ENCODE data around the gene OR5B21. TPM values are rescaled to one million over a fixed set of nuclear protein-coding genes. Genes with fewer than 3 reads are reported as not detected.

The OR5B21 gene
- total RNA-seq, 1 experiment from 2014 or later: not detected

- Mint-ChIP-seq H3K9me3 (no peaks in the 10 kb centered on the region), H3K27me3 (ENCODE audit: low read depth) (peaks cover 3% of the 10 kb centered on the region; the same call in 1 of the 2 replicates), H3K27ac (0 out of 7 replicates have a peak overlapping the region, but pooled peaks of 1 of the 3 experiments have one; percentile 24), H3K4me3 (peak overlapping the region; percentile 45 to 50; a peak in 4 of 5 replicates), H3K4me1 (peaks cover 9% of the 10 kb centered on the region in 2 experiments), H3K36me3 (ENCODE audit: insufficient read depth in 1 of 3, low read depth in 3 of 3) (no peaks in the 10 kb centered on the region)
- Histone ChIP-seq H3K4ac (ENCODE audit: low read depth, low read length) (no peak overlapping the region), H4K8ac (replicated peaks; ENCODE audit: insufficient read length, low read depth, low read length) (no peak overlapping the region), H3K23me2 (ENCODE audit: insufficient read length, low read depth, low read length, poor library complexity, severe bottlenecking) (no peaks in the 10 kb centered on the region), H3K79me1 (ENCODE audit: insufficient read depth, low read depth, low read length, poor library complexity, severe bottlenecking) (no peaks in the 10 kb centered on the region), H4K20me1 (ENCODE audit: control insufficient read depth, insufficient read depth, insufficient read length) (no peaks in the 10 kb centered on the region), H3K18ac (ENCODE audit: insufficient read length, low read depth, low read length) (no peak overlapping the region), H2AFZ (ENCODE audit: low read length) (peak overlapping the region; percentile 87), H2BK120ac (ENCODE audit: low read depth, low read length, poor library complexity, severe bottlenecking) (no peak overlapping the region), H3K23ac (ENCODE audit: insufficient read length, low read depth, low read length) (no peak overlapping the region), H3K27ac (ENCODE audit: insufficient read length, low read depth, low read length) (no peak overlapping the region), H2BK15ac (ENCODE audit: low read depth, low read length) (no peak overlapping the region), H3K9ac (ENCODE audit: extremely low read depth, insufficient read length, low read length) (no peak overlapping the region), H4K5ac (ENCODE audit: insufficient read length, low read depth, low read length) (no peak overlapping the region), H3K4me2 (ENCODE audit: insufficient read depth, insufficient read length, low read length) (peak overlapping the region; percentile 36), H3K9me3 (ENCODE audit: control insufficient read depth, low read depth, low read length) (no peaks in the 10 kb centered on the region), H2BK12ac (ENCODE audit: insufficient read length, low read depth, low read length) (no peak overlapping the region), H3K4me1 (ENCODE audit: insufficient read depth, low read length) (no peaks in the 10 kb centered on the region), H3K14ac (ENCODE audit: insufficient read depth, low read length) (no peak overlapping the region), H2BK5ac (ENCODE audit: insufficient read length, low read length) (no peak overlapping the region), H3T11ph (ENCODE audit: low read length) (no peak overlapping the region), H3K79me2 (ENCODE audit: insufficient read depth, low read length) (no peaks in the 10 kb centered on the region), H3K56ac (ENCODE audit: insufficient read length, low read depth, low read length) (no peak overlapping the region), H3K27me3 (ENCODE audit: insufficient read depth, low read length) (no peaks in the 10 kb centered on the region), H4K91ac (ENCODE audit: insufficient read length, low read depth, low read length) (no peak overlapping the region), H2BK20ac (ENCODE audit: low read depth, low read length, poor library complexity, severe bottlenecking) (no peak overlapping the region), H2AK5ac (ENCODE audit: insufficient read length, low read length) (no peak overlapping the region)
- DNase-seq: peak; percentile 80
- WGBS (ENCODE audit: extremely low coverage, insufficient read length, low lambda C conversion rate): no CpG with 5 or more reads among the region's 7 CpGs
- TF ChIP-seq, protein P1, sequence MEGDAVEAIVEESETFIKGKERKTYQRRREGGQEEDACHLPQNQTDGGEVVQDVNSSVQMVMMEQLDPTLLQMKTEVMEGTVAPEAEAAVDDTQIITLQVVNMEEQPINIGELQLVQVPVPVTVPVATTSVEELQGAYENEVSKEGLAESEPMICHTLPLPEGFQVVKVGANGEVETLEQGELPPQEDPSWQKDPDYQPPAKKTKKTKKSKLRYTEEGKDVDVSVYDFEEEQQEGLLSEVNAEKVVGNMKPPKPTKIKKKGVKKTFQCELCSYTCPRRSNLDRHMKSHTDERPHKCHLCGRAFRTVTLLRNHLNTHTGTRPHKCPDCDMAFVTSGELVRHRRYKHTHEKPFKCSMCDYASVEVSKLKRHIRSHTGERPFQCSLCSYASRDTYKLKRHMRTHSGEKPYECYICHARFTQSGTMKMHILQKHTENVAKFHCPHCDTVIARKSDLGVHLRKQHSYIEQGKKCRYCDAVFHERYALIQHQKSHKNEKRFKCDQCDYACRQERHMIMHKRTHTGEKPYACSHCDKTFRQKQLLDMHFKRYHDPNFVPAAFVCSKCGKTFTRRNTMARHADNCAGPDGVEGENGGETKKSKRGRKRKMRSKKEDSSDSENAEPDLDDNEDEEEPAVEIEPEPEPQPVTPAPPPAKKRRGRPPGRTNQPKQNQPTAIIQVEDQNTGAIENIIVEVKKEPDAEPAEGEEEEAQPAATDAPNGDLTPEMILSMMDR (conservative IDR thresholded peaks at IDR 0.05): peak; percentile 66
Observed at GRCh38 chr11:58524232-58525036, 16.5 kb upstream of the OR5B21 start.

Measured in H9 (cell line).